ENCODE data around the gene RPS15A. TPM values are rescaled to one million over a fixed set of nuclear protein-coding genes. Genes with fewer than 3 reads are reported as not detected.
A peak's percentile ranks its signal among the peaks of the same experiment; 100 is the strongest.

Gene RPS15A
- 1,000 to 10,000 TPM; 1,225 to 1,687 (median 1,635) TPM for total RNA-seq
- total RNA-seq (2013) = 4,278 TPM

DNA sequence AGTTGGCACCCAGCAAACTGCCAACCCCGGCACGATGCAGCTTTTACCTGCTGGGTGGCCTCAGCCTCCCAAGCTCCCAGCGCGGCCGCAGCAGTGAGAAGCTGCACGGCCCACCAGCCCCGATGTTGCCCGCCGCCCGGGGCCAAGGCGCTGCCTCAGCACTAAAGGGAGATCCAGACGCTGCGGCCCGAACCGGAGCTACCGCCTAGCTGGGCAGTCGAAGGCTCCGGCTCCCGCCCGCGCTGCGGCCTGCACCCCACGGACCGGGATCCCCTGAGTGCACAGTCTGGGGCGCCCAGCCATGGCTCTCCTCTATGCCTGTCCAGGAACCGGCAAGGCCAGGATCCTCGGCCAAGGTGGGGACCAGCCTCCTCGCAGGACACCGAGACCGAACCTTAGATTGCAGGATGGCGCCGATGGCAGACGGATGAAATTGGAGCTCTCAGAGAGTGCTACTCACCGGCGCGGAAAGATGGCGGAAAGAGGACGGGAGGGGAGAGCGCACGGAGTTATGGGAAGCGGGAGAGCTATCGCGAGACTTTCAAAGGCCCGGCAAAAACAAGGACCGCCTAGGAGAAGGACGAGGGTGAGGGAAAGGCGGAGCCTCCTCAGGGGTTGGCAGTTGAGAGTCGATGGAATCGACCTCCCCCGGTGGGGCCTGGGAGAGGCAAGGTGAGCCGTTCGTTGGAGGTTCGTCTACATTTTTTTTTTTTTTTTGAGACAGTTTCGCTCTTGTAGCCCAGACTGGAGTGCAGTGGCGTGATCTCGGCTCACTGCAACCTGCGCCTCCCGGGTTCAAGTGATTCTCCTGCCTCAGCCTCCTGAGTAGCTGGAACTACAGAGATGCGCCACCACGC lies at the start of gene RPS15A:
Gene RPS15A, minus strand, starts transcription at position 485 of the 857 bp plus-strand sequence. CDS start 1,221 bp downstream, outside the sequence.
- H3K27me3 ChIP-seq (ENCODE audit: control insufficient read depth, insufficient read depth, low read length) = no peaks in the 10 kb centered on the region
- peaks cover 50% of the 10 kb centered on the region for H3K36me3 ChIP-seq (ENCODE audit: control insufficient read depth, insufficient read depth, low read length)
- Mint-ChIP-seq H3K27ac (peak within 1 kb of the TSS; percentile 90 to 91), H3K4me3 (peak within 1 kb of the TSS; percentile 98), H3K27me3 (ENCODE audit: low read depth in 2 of 2) (no peaks in the 10 kb centered on the region), H3K9me3 (no peaks in the 10 kb centered on the region), H3K4me1 (peaks cover 45 to 48% of the 10 kb centered on the region in 2 donors), H3K36me3 (peaks cover 32% of the 10 kb centered on the region)
- TF ChIP-seq, protein P1, sequence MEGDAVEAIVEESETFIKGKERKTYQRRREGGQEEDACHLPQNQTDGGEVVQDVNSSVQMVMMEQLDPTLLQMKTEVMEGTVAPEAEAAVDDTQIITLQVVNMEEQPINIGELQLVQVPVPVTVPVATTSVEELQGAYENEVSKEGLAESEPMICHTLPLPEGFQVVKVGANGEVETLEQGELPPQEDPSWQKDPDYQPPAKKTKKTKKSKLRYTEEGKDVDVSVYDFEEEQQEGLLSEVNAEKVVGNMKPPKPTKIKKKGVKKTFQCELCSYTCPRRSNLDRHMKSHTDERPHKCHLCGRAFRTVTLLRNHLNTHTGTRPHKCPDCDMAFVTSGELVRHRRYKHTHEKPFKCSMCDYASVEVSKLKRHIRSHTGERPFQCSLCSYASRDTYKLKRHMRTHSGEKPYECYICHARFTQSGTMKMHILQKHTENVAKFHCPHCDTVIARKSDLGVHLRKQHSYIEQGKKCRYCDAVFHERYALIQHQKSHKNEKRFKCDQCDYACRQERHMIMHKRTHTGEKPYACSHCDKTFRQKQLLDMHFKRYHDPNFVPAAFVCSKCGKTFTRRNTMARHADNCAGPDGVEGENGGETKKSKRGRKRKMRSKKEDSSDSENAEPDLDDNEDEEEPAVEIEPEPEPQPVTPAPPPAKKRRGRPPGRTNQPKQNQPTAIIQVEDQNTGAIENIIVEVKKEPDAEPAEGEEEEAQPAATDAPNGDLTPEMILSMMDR (IDR thresholded peaks at IDR 0.05) = no peak
- intact Hi-C loops (cut with micrococcal nuclease) = loop anchor here (1.0 kb wide), 1 partner anchor 11 kb away; the partner anchor contains the start of gene ARL6IP1
- peak within 1 kb of the TSS; percentile 95 for H3K4me3 ChIP-seq (ENCODE audit: low read length)
- peak; percentile 83 to 99 for DNase-seq
- 4% methylated on average over 60 of the region's 60 CpGs for WGBS (ENCODE audit: insufficient coverage)
- H3K9me3 ChIP-seq (ENCODE audit: control insufficient read depth, insufficient read depth, low read length) = no peaks in the 10 kb centered on the region
- H3K4me1 ChIP-seq (ENCODE audit: control insufficient read depth, insufficient read depth, low read length) = peaks cover 43% of the 10 kb centered on the region
- ATAC-seq = peak; percentile 97 to 99 (median 97)
- H3K27ac ChIP-seq (ENCODE audit: low read length) = peak within 1 kb of the TSS; percentile 71

DNA sequence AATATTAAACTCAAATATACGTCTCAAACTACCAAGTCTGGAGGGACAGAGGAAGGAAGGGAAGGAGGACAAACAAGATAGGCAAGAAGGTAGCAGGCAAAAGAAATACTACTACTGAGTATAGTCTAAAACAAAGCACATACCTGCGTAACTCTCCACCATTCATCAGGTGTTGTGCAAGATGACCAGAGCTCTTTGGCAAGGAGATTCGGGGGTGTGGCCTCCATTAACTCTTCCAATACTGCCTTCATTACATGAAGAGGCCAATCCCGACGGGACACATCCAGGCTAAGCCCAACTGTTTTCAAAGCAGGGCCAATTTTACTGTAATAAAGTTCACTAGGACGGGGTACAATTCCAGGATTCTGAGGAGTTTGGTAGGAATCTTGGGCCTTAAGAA lies 49.4 kb upstream of the RPS15A start:
- 98% methylated on average over 5 of the region's 6 CpGs for WGBS (ENCODE audit: insufficient coverage)
- Mint-ChIP-seq H3K9me3 (no peaks in the 10 kb centered on the region), H3K36me3 (peaks cover 54% of the 10 kb centered on the region), H3K4me1 (peaks cover 0 to 4% of the 10 kb centered on the region in 2 donors), H3K27me3 (ENCODE audit: low read depth in 2 of 2) (no peaks in the 10 kb centered on the region), H3K4me3 (no peak overlapping the region), H3K27ac (peak overlapping the region in 1 of 2 donors; percentile 49)
- Histone ChIP-seq H3K4me3 (ENCODE audit: low read length) (no peak overlapping the region), H3K27me3 (ENCODE audit: control insufficient read depth, insufficient read depth, low read length) (no peaks in the 10 kb centered on the region), H3K36me3 (ENCODE audit: control insufficient read depth, insufficient read depth, low read length) (peaks cover 82% of the 10 kb centered on the region), H3K9me3 (ENCODE audit: control insufficient read depth, insufficient read depth, low read length) (no peaks in the 10 kb centered on the region), H3K4me1 (ENCODE audit: control insufficient read depth, insufficient read depth, low read length) (no peaks in the 10 kb centered on the region), H3K27ac (ENCODE audit: low read length) (no peak overlapping the region)
- TF ChIP-seq, protein P1 (IDR thresholded peaks at IDR 0.05) = no peak
- DNase-seq = no peak
- intact Hi-C loops (cut with micrococcal nuclease) = no loop called here
- no peak for ATAC-seq

DNA sequence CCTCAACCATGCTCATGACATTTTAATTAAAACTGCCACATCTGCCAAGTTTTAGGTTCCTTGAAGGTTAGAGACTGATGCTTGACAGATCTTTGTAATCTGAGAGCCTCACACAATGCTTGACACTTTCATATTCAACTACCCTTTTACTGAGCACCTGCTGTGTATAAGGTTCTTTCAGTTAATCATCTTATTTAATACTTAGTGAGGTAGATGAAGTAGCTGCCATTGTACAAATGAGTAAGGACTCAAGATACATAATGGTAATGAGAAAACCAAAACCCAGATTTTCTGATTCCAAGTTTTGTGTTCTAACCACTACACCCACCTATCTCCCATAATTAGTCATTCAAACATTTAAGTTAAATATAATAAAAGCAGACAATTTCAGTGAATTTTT lies 46.6 kb upstream of the RPS15A start:
- intact Hi-C loops (cut with micrococcal nuclease) = no loop called here
- H3K4me1 Mint-ChIP-seq = peaks cover 0 to 4% of the 10 kb centered on the region in 2 donors
- Histone ChIP-seq H3K9me3 (ENCODE audit: control insufficient read depth, insufficient read depth, low read length) (no peaks in the 10 kb centered on the region), H3K36me3 (ENCODE audit: control insufficient read depth, insufficient read depth, low read length) (peaks cover 97% of the 10 kb centered on the region), H3K4me1 (ENCODE audit: control insufficient read depth, insufficient read depth, low read length) (no peaks in the 10 kb centered on the region), H3K27me3 (ENCODE audit: control insufficient read depth, insufficient read depth, low read length) (no peaks in the 10 kb centered on the region), H3K4me3 (ENCODE audit: low read length) (no peak overlapping the region), H3K27ac (ENCODE audit: low read length) (no peak overlapping the region)
- TF ChIP-seq, protein P1 (IDR thresholded peaks at IDR 0.05) = no peak
- no peaks in the 10 kb centered on the region for H3K27me3 Mint-ChIP-seq (ENCODE audit: low read depth in 2 of 2)
- H3K9me3 Mint-ChIP-seq = no peaks in the 10 kb centered on the region
- H3K36me3 Mint-ChIP-seq = peaks cover 43% of the 10 kb centered on the region
- ATAC-seq (no peak), DNase-seq (no peak)
- peak overlapping the region; percentile 7 to 66 for H3K27ac Mint-ChIP-seq
- H3K4me3 Mint-ChIP-seq = no peak overlapping the region
